ENCODE data around the gene SLC16A7.

- TF ChIP-seq POLR2A (IDR thresholded peaks at IDR 0.05) (no peak), CTCF (IDR thresholded peaks at IDR 0.05) (no peak)
Measured at GRCh38 chr12:59828521-59828920, 232.7 kb downstream of the SLC16A7 start.
